Measurements from ENCODE around the gene UBE2G2. TPM values are rescaled to one million over a fixed set of nuclear protein-coding genes. Genes with fewer than 3 reads are reported as not detected.

Gene UBE2G2
- total RNA-seq, 1 experiment from 2014 or later = 147 TPM

DNA sequence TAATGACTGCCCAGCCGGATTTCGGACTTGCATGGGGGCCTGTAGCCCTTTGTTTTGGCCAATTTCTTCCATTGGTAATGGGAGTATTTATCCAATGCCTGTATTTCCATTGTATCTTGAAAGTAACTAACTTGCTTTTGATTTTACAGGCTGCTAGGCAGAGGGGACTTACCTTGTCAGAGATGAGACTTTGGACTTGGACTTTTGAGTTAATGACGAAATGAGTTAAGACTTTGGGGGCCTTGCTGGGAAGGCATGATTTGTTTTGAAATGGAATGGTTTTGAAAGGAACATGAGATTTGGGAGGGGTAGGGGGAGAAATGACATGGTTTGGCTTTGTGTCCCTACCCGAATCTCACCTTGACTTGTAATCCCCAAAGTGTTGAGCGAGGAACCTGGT lies 9.6 kb downstream of the UBE2G2 start:
- Mint-ChIP-seq H3K36me3 (ENCODE audit: insufficient read depth, unreplicated experiment) (peaks cover 45% of the 10 kb centered on the region), H3K4me3 (ENCODE audit: unreplicated experiment) (no peak overlapping the region), H3K27ac (ENCODE audit: low read depth, unreplicated experiment) (no peak overlapping the region), H3K4me1 (ENCODE audit: insufficient read depth, unreplicated experiment) (peaks cover 9% of the 10 kb centered on the region), H3K27me3 (ENCODE audit: insufficient read depth, unreplicated experiment) (no peaks in the 10 kb centered on the region), H3K9me3 (ENCODE audit: unreplicated experiment) (no peaks in the 10 kb centered on the region)
- intact Hi-C loops (cut with micrococcal nuclease) = no loop called here
- ChIA-PET CTCF (interaction anchor here (0.7 to 1.5 kb wide), 3 partner anchors 8 to 282 kb away, joined by 3 to 6 read pairs (median 3); no protein-coding TSS in a partner anchor), POLR2A (interaction anchor here (0.7 kb wide), 1 partner anchor 11 kb away, joined by 3 read pairs; no protein-coding TSS in a partner anchor)
- DNase-seq (ENCODE audit: unreplicated experiment) = no peak
- TF ChIP-seq, protein P1, sequence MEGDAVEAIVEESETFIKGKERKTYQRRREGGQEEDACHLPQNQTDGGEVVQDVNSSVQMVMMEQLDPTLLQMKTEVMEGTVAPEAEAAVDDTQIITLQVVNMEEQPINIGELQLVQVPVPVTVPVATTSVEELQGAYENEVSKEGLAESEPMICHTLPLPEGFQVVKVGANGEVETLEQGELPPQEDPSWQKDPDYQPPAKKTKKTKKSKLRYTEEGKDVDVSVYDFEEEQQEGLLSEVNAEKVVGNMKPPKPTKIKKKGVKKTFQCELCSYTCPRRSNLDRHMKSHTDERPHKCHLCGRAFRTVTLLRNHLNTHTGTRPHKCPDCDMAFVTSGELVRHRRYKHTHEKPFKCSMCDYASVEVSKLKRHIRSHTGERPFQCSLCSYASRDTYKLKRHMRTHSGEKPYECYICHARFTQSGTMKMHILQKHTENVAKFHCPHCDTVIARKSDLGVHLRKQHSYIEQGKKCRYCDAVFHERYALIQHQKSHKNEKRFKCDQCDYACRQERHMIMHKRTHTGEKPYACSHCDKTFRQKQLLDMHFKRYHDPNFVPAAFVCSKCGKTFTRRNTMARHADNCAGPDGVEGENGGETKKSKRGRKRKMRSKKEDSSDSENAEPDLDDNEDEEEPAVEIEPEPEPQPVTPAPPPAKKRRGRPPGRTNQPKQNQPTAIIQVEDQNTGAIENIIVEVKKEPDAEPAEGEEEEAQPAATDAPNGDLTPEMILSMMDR (IDR thresholded peaks at IDR 0.05; ENCODE audit: unreplicated experiment) = no peak
- BruUV-seq (replicated peaks) = no TSS peak

DNA sequence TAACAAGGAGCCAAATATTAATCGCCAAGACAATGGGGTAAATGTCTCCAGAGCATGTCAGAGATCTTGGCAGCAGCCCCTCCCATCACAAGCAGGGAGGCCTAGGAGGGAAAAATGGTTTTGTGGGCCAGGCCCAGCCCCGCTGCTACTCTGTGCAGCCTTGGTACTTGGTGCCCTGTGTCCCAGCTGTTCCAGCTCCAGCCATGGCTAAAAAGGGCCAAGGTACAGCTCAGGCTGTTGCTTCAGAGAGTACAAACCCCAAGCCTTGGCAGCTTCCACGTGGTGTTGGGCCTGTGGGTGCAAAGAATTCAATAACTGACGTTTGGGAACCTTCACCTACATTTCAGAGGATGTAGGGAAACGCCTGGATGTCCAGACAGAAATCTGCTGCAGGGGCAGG lies 10.4 kb downstream of the UBE2G2 start:
- BruUV-seq (replicated peaks) = no TSS peak
- H3K27me3 Mint-ChIP-seq (ENCODE audit: insufficient read depth, unreplicated experiment) = no peaks in the 10 kb centered on the region
- ChIA-PET POLR2A (interaction anchor here (0.7 kb wide), 1 partner anchor 10 kb away, joined by 3 read pairs; no protein-coding TSS in a partner anchor), CTCF (interaction anchor here (1.1 to 1.5 kb wide), 2 partner anchors 9 to 281 kb away, joined by 3 to 6 read pairs; no protein-coding TSS in a partner anchor)
- peaks cover 2% of the 10 kb centered on the region for H3K4me1 Mint-ChIP-seq (ENCODE audit: insufficient read depth, unreplicated experiment)
- TF ChIP-seq, protein P1 (IDR thresholded peaks at IDR 0.05; ENCODE audit: unreplicated experiment) = no peak
- peak overlapping the region; percentile 73 for H3K27ac Mint-ChIP-seq (ENCODE audit: low read depth, unreplicated experiment)
- DNase-seq (ENCODE audit: unreplicated experiment) = no peak
- intact Hi-C loops (cut with micrococcal nuclease) = no loop called here
- no peaks in the 10 kb centered on the region for H3K9me3 Mint-ChIP-seq (ENCODE audit: unreplicated experiment)
- H3K4me3 Mint-ChIP-seq (ENCODE audit: unreplicated experiment) = no peak overlapping the region
- H3K36me3 Mint-ChIP-seq (ENCODE audit: insufficient read depth, unreplicated experiment) = peaks cover 40% of the 10 kb centered on the region

DNA sequence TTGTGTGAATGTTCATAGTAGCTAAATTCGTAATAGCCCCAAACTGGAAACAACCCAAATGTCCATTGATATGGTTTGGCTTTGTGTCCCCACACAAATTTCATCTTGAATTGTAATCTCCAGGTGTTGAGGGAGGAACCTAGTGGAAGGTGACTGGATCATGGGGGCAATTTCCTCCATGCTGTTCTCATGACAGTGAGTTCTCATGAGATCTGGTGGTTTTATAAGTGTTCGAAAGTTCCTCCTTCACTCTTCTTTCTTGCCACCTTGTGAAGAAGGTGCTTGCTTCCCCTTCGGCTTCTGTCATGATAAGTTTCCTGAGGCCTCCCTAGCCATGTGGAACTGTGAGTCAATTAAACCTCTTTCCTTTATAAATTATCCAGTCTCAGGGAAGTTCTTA lies 11.3 kb downstream of the UBE2G2 start:
- ChIA-PET CTCF (interaction anchor here (0.9 to 1.6 kb wide), 3 partner anchors 10 to 280 kb away, joined by 3 to 4 read pairs (median 3); no protein-coding TSS in a partner anchor), POLR2A (no interaction called here)
- intact Hi-C loops (cut with micrococcal nuclease) = no loop called here
- BruUV-seq (replicated peaks) = no TSS peak
- H3K4me3 Mint-ChIP-seq (ENCODE audit: unreplicated experiment) = no peak overlapping the region
- peaks cover 8% of the 10 kb centered on the region for H3K4me1 Mint-ChIP-seq (ENCODE audit: insufficient read depth, unreplicated experiment)
- TF ChIP-seq, protein P1 (IDR thresholded peaks at IDR 0.05; ENCODE audit: unreplicated experiment) = no peak
- no peaks in the 10 kb centered on the region for H3K9me3 Mint-ChIP-seq (ENCODE audit: unreplicated experiment)
- peak overlapping the region; percentile 73 for H3K27ac Mint-ChIP-seq (ENCODE audit: low read depth, unreplicated experiment)
- DNase-seq (ENCODE audit: unreplicated experiment) = no peak
- H3K27me3 Mint-ChIP-seq (ENCODE audit: insufficient read depth, unreplicated experiment) = no peaks in the 10 kb centered on the region
- peaks cover 45% of the 10 kb centered on the region for H3K36me3 Mint-ChIP-seq (ENCODE audit: insufficient read depth, unreplicated experiment)

DNA sequence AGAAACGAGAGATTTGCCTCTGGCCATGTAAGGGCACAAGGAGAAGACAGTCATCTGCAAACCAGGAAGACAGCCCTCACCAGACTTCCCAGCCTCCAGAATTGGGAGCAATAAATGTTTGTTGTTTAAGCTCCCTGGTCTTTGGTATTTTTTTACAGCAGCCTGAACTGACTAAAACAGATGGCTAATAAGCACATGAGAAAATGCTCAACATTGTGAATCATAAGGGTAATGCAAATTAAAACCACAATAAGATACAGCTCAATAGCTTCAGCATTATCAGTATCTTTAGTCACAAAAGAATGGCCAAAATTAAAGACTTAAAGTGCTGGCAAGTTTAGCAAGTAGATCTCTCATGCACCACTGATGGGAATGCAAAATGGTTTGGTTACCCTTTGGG lies 11.7 kb downstream of the UBE2G2 start:
- CTCF ChIA-PET = interaction anchor here (0.6 to 1.6 kb wide), 4 partner anchors 11 to 309 kb away, joined by 3 to 4 read pairs (median 3); no protein-coding TSS in a partner anchor
- POLR2A ChIA-PET = no interaction called here
- TF ChIP-seq, protein P1 (IDR thresholded peaks at IDR 0.05; ENCODE audit: unreplicated experiment) = no peak
- H3K9me3 Mint-ChIP-seq (ENCODE audit: unreplicated experiment) = no peaks in the 10 kb centered on the region
- H3K27me3 Mint-ChIP-seq (ENCODE audit: insufficient read depth, unreplicated experiment) = no peaks in the 10 kb centered on the region
- BruUV-seq (replicated peaks) = no TSS peak
- peaks cover 45% of the 10 kb centered on the region for H3K36me3 Mint-ChIP-seq (ENCODE audit: insufficient read depth, unreplicated experiment)
- peaks cover 11% of the 10 kb centered on the region for H3K4me1 Mint-ChIP-seq (ENCODE audit: insufficient read depth, unreplicated experiment)
- intact Hi-C loops (cut with micrococcal nuclease) = no loop called here
- DNase-seq (ENCODE audit: unreplicated experiment) = no peak
- no peak overlapping the region for H3K27ac Mint-ChIP-seq (ENCODE audit: low read depth, unreplicated experiment)
- H3K4me3 Mint-ChIP-seq (ENCODE audit: unreplicated experiment) = no peak overlapping the region
